ENCODE results near the gene LPA. TPM values are rescaled to one million over a fixed set of nuclear protein-coding genes. Genes with fewer than 3 reads are reported as not detected.
"Not testable (repeated sequence)": the region's sequence is repeated elsewhere in the genome, so short reads cannot be mapped to it uniquely, and the experiment has no call there.

The LPA gene, protein sequence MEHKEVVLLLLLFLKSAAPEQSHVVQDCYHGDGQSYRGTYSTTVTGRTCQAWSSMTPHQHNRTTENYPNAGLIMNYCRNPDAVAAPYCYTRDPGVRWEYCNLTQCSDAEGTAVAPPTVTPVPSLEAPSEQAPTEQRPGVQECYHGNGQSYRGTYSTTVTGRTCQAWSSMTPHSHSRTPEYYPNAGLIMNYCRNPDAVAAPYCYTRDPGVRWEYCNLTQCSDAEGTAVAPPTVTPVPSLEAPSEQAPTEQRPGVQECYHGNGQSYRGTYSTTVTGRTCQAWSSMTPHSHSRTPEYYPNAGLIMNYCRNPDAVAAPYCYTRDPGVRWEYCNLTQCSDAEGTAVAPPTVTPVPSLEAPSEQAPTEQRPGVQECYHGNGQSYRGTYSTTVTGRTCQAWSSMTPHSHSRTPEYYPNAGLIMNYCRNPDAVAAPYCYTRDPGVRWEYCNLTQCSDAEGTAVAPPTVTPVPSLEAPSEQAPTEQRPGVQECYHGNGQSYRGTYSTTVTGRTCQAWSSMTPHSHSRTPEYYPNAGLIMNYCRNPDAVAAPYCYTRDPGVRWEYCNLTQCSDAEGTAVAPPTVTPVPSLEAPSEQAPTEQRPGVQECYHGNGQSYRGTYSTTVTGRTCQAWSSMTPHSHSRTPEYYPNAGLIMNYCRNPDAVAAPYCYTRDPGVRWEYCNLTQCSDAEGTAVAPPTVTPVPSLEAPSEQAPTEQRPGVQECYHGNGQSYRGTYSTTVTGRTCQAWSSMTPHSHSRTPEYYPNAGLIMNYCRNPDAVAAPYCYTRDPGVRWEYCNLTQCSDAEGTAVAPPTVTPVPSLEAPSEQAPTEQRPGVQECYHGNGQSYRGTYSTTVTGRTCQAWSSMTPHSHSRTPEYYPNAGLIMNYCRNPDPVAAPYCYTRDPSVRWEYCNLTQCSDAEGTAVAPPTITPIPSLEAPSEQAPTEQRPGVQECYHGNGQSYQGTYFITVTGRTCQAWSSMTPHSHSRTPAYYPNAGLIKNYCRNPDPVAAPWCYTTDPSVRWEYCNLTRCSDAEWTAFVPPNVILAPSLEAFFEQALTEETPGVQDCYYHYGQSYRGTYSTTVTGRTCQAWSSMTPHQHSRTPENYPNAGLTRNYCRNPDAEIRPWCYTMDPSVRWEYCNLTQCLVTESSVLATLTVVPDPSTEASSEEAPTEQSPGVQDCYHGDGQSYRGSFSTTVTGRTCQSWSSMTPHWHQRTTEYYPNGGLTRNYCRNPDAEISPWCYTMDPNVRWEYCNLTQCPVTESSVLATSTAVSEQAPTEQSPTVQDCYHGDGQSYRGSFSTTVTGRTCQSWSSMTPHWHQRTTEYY (N-terminal part only)
- not detected in 2 replicates for total RNA-seq (2014; rRNA removed; shearing (Covaris generic); ENCODE audit: low replicate concordance)

DNA sequence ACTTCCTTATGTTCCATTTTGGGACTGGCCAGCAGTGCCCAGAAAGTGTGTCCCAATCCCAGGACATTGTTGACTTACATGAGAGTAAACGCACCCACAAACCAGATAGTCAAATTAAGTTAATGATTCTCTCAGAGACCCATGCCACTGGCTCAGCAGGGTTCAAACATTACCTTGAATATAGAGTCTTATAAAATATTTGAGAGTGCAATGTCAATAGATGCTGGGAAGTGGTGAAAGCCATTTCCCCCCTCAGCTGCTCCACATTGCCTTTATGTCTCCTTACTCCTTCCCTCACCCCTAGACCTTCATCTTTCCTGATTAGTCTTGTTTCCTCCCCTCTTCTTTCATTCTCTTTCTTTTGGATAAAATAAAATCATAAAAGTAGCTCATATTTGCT, at the start of gene LPA:
TSS of gene LPA (minus strand) at position 78 of the 400 bp plus-strand sequence. CDS start at position 17, 61 bp downstream.
- H3K9ac ChIP-seq (ENCODE audit: low read length); H3K9me3 ChIP-seq (ENCODE audit: low read length); H3K79me2 ChIP-seq (ENCODE audit: low read length); H3K4me2 ChIP-seq (ENCODE audit: low read depth, low read length, poor library complexity, severe bottlenecking); H3K36me3 ChIP-seq (ENCODE audit: insufficient read depth, low read length); H2AFZ ChIP-seq (ENCODE audit: low read length); H3K9me2 ChIP-seq (replicated peaks; ENCODE audit: insufficient read depth, low read length); H3K4me3 ChIP-seq (ENCODE audit: low read length); DNase-seq; H3K27me3 ChIP-seq (ENCODE audit: low read length); H3K27ac ChIP-seq (ENCODE audit: low read length); H3K4me1 ChIP-seq (ENCODE audit: low read length); H4K20me1 ChIP-seq (ENCODE audit: insufficient read depth, low read depth, low read length): not testable (repeated sequence)

- H4K20me1 ChIP-seq (ENCODE audit: insufficient read depth, low read depth, low read length); DNase-seq; H3K36me3 ChIP-seq (ENCODE audit: insufficient read depth, low read length); H3K4me1 ChIP-seq (ENCODE audit: low read length); H3K4me3 ChIP-seq (ENCODE audit: low read length); H3K9me3 ChIP-seq (ENCODE audit: low read length); H3K4me2 ChIP-seq (ENCODE audit: low read depth, low read length, poor library complexity, severe bottlenecking); H3K27me3 ChIP-seq (ENCODE audit: low read length); H2AFZ ChIP-seq (ENCODE audit: low read length); H3K79me2 ChIP-seq (ENCODE audit: low read length); H3K27ac ChIP-seq (ENCODE audit: low read length); H3K9me2 ChIP-seq (replicated peaks; ENCODE audit: insufficient read depth, low read length); H3K9ac ChIP-seq (ENCODE audit: low read length): not testable (repeated sequence)
Observed at GRCh38 chr6:160708993-160709392, 44.9 kb upstream of the LPA start.

DNA sequence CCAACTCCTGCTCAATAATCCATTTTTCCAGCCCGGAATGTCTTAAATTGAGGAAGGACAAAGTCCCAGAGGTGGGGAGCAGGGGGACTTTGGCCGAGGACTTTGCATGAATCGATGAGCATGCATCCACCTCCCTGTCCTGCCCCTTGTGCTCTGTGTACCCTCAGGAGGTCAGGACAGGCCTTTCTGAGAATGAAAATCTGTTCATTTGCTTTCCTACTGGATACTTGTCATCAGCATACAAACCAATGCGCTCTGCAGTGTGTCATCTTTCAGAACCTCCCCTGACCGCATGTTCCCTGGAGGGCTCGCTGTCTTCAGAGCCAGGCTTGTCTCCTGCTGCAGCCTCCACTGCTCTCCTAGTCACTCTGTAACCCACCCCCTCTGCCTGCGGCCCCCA, 40.6 kb upstream of the LPA start:
- not testable (repeated sequence) for H2AFZ ChIP-seq (ENCODE audit: low read length); H3K79me2 ChIP-seq (ENCODE audit: low read length); DNase-seq; H3K9ac ChIP-seq (ENCODE audit: low read length); H3K36me3 ChIP-seq (ENCODE audit: insufficient read depth, low read length); H3K27ac ChIP-seq (ENCODE audit: low read length); H3K4me1 ChIP-seq (ENCODE audit: low read length); H3K4me3 ChIP-seq (ENCODE audit: low read length); H3K9me3 ChIP-seq (ENCODE audit: low read length); H4K20me1 ChIP-seq (ENCODE audit: insufficient read depth, low read depth, low read length); H3K4me2 ChIP-seq (ENCODE audit: low read depth, low read length, poor library complexity, severe bottlenecking); H3K27me3 ChIP-seq (ENCODE audit: low read length); H3K9me2 ChIP-seq (replicated peaks; ENCODE audit: insufficient read depth, low read length)

GRCh38 chr6:160701918-160702680, 38.0 kb upstream of the LPA start, which contains the start of gene PLG:
TSS of gene PLG (plus strand) at chr6:160702244. CDS start at chr6:160702305, 61 bp downstream.
- not testable (repeated sequence) for DNase-seq; H3K4me3 ChIP-seq (ENCODE audit: low read length); H3K36me3 ChIP-seq (ENCODE audit: insufficient read depth, low read length); H3K4me1 ChIP-seq (ENCODE audit: low read length); H2AFZ ChIP-seq (ENCODE audit: low read length); H4K20me1 ChIP-seq (ENCODE audit: insufficient read depth, low read depth, low read length); H3K9me2 ChIP-seq (replicated peaks; ENCODE audit: insufficient read depth, low read length); H3K27ac ChIP-seq (ENCODE audit: low read length); H3K79me2 ChIP-seq (ENCODE audit: low read length); H3K9me3 ChIP-seq (ENCODE audit: low read length); H3K9ac ChIP-seq (ENCODE audit: low read length); H3K27me3 ChIP-seq (ENCODE audit: low read length)
- peak within 1 kb of the TSS; percentile 5 for H3K4me2 ChIP-seq (ENCODE audit: low read depth, low read length, poor library complexity, severe bottlenecking)

DNA sequence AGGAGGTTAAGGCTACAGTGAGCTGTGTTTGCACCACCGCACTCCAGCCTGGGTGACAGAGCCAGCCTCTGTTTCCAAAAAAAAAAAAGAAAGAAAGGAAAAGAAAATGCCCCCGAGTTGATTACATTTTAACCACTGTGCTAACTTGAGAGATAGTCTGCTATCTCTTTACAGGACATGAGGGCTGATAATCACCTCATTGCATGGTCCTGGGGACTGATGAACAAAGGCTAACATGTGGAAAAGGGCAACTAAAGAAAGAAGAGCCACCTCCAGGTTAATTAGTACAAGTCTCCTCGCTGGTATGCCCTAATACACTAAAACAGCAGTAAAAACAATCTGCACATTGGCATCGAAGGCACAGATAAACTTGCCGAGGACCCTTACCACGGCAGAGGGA, 33.8 kb upstream of the LPA start:
- H3K9me2 ChIP-seq (replicated peaks; ENCODE audit: insufficient read depth, low read length): no peaks in the 10 kb centered on the region

GRCh38 chr6:160696884-160697283, 32.8 kb upstream of the LPA start:
- not testable (repeated sequence) for H3K4me3 ChIP-seq (ENCODE audit: low read length); H3K9ac ChIP-seq (ENCODE audit: low read length); H3K9me3 ChIP-seq (ENCODE audit: low read length); H3K36me3 ChIP-seq (ENCODE audit: insufficient read depth, low read length); H3K9me2 ChIP-seq (replicated peaks; ENCODE audit: insufficient read depth, low read length); DNase-seq; H3K27me3 ChIP-seq (ENCODE audit: low read length); H3K27ac ChIP-seq (ENCODE audit: low read length); H3K4me1 ChIP-seq (ENCODE audit: low read length); H3K4me2 ChIP-seq (ENCODE audit: low read depth, low read length, poor library complexity, severe bottlenecking); H2AFZ ChIP-seq (ENCODE audit: low read length); H3K79me2 ChIP-seq (ENCODE audit: low read length); H4K20me1 ChIP-seq (ENCODE audit: insufficient read depth, low read depth, low read length)

More for the DNA sequence above, 33.8 kb upstream of the LPA start:
- Histone ChIP-seq H3K27ac (ENCODE audit: low read length) (no peak overlapping the region), H3K9me3 (ENCODE audit: low read length) (no peaks in the 10 kb centered on the region), H3K9ac (ENCODE audit: low read length) (no peak overlapping the region), H3K4me1 (ENCODE audit: low read length) (peaks cover 5% of the 10 kb centered on the region), H3K27me3 (ENCODE audit: low read length) (no peaks in the 10 kb centered on the region), H3K36me3 (ENCODE audit: insufficient read depth, low read length) (no peaks in the 10 kb centered on the region), H4K20me1 (ENCODE audit: insufficient read depth, low read depth, low read length) (no peaks in the 10 kb centered on the region), H3K4me3 (ENCODE audit: low read length) (no peak overlapping the region), H2AFZ (ENCODE audit: low read length) (no peak overlapping the region), H3K4me2 (ENCODE audit: low read depth, low read length, poor library complexity, severe bottlenecking) (no peak overlapping the region), H3K79me2 (ENCODE audit: low read length) (no peaks in the 10 kb centered on the region)
- no peak for DNase-seq

- H3K4me3 ChIP-seq (ENCODE audit: low read length); H3K36me3 ChIP-seq (ENCODE audit: insufficient read depth, low read length); H3K79me2 ChIP-seq (ENCODE audit: low read length); DNase-seq; H2AFZ ChIP-seq (ENCODE audit: low read length); H3K9me2 ChIP-seq (replicated peaks; ENCODE audit: insufficient read depth, low read length); H3K27me3 ChIP-seq (ENCODE audit: low read length); H4K20me1 ChIP-seq (ENCODE audit: insufficient read depth, low read depth, low read length); H3K27ac ChIP-seq (ENCODE audit: low read length); H3K9me3 ChIP-seq (ENCODE audit: low read length); H3K4me1 ChIP-seq (ENCODE audit: low read length); H3K9ac ChIP-seq (ENCODE audit: low read length); H3K4me2 ChIP-seq (ENCODE audit: low read depth, low read length, poor library complexity, severe bottlenecking): not testable (repeated sequence)
Observed at GRCh38 chr6:160695622-160696021, 31.5 kb upstream of the LPA start.

Data from Karpas-422 (cell line).